ENCODE results near the gene CD300E. TPM values are rescaled to one million over a fixed set of nuclear protein-coding genes. Genes with fewer than 3 reads are reported as not detected.

CD300E gene
- polyA plus RNA-seq, 1 donor from 2014 or later, result not detected

DNA sequence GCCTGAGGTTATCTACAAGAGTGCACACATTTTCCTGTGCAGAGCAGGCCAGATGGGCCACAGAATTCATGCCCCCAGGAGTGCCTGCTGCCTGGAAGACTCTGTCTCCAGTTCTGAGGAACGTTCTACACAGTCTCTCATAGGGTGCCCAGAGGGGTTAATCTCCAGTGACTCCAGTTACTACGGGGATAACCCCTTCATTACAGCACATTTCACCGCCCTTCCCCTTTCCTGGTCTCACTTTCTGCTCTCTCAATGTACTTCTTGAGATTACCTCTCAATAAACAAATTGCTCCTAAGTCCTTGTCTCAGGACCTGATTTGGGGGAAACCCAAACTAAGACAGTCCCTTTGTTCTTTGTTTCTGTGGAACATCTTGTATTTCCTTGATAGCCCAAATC, 62.0 kb downstream of the CD300E start:
- no peaks in the 10 kb centered on the region for H3K9me3 ChIP-seq (ENCODE audit: low read length)
- TF ChIP-seq MXI1 (conservative IDR thresholded peaks at IDR 0.05; ENCODE audit: poor library complexity, severe bottlenecking) (no peak), RAD21 (conservative IDR thresholded peaks at IDR 0.05) (no peak), TAF1 (IDR thresholded peaks at IDR 0.05; ENCODE audit: low read depth) (no peak), EZH2 (IDR thresholded peaks at IDR 0.05; ENCODE audit: borderline replicate concordance, insufficient read depth, low read length, poor library complexity, severe bottlenecking) (no peak), EP300 (conservative IDR thresholded peaks at IDR 0.05; ENCODE audit: poor library complexity, severe bottlenecking) (no peak), POLR2AphosphoS5 (IDR thresholded peaks at IDR 0.05) (no peak), SMC3 (conservative IDR thresholded peaks at IDR 0.05; ENCODE audit: poor library complexity) (no peak)
- TF ChIP-seq, protein P1, sequence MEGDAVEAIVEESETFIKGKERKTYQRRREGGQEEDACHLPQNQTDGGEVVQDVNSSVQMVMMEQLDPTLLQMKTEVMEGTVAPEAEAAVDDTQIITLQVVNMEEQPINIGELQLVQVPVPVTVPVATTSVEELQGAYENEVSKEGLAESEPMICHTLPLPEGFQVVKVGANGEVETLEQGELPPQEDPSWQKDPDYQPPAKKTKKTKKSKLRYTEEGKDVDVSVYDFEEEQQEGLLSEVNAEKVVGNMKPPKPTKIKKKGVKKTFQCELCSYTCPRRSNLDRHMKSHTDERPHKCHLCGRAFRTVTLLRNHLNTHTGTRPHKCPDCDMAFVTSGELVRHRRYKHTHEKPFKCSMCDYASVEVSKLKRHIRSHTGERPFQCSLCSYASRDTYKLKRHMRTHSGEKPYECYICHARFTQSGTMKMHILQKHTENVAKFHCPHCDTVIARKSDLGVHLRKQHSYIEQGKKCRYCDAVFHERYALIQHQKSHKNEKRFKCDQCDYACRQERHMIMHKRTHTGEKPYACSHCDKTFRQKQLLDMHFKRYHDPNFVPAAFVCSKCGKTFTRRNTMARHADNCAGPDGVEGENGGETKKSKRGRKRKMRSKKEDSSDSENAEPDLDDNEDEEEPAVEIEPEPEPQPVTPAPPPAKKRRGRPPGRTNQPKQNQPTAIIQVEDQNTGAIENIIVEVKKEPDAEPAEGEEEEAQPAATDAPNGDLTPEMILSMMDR (IDR thresholded peaks at IDR 0.05; ENCODE audit: poor library complexity, severe bottlenecking), result no peak
- TF ChIP-seq, protein P2, sequence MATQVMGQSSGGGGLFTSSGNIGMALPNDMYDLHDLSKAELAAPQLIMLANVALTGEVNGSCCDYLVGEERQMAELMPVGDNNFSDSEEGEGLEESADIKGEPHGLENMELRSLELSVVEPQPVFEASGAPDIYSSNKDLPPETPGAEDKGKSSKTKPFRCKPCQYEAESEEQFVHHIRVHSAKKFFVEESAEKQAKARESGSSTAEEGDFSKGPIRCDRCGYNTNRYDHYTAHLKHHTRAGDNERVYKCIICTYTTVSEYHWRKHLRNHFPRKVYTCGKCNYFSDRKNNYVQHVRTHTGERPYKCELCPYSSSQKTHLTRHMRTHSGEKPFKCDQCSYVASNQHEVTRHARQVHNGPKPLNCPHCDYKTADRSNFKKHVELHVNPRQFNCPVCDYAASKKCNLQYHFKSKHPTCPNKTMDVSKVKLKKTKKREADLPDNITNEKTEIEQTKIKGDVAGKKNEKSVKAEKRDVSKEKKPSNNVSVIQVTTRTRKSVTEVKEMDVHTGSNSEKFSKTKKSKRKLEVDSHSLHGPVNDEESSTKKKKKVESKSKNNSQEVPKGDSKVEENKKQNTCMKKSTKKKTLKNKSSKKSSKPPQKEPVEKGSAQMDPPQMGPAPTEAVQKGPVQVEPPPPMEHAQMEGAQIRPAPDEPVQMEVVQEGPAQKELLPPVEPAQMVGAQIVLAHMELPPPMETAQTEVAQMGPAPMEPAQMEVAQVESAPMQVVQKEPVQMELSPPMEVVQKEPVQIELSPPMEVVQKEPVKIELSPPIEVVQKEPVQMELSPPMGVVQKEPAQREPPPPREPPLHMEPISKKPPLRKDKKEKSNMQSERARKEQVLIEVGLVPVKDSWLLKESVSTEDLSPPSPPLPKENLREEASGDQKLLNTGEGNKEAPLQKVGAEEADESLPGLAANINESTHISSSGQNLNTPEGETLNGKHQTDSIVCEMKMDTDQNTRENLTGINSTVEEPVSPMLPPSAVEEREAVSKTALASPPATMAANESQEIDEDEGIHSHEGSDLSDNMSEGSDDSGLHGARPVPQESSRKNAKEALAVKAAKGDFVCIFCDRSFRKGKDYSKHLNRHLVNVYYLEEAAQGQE (IDR thresholded peaks at IDR 0.05; ENCODE audit: borderline replicate concordance), result no peak
- no peaks in the 10 kb centered on the region for H3K9me2 ChIP-seq (ENCODE audit: insufficient read depth, low read length)
- no peaks in the 10 kb centered on the region for H3K36me3 ChIP-seq (ENCODE audit: insufficient read depth, low read length)
- no peak overlapping the region for H3K4me2 ChIP-seq (ENCODE audit: low read length)
- H4K20me1 ChIP-seq (ENCODE audit: insufficient read depth), result no peaks in the 10 kb centered on the region
- no peak overlapping the region for H3K27ac ChIP-seq (ENCODE audit: low read length)
- no peak overlapping the region for H3K9ac ChIP-seq (ENCODE audit: low read length)
- no peaks in the 10 kb centered on the region for H3F3A ChIP-seq (ENCODE audit: insufficient read depth, low read length, poor library complexity, severe bottlenecking)
- no peak overlapping the region for H3K4me3 ChIP-seq (ENCODE audit: low read length)
- no peaks in the 10 kb centered on the region for H3K79me2 ChIP-seq (replicated peaks; ENCODE audit: insufficient read depth, low read length)
- H2AFZ ChIP-seq (ENCODE audit: low read depth, low read length), result no peak overlapping the region
- H3K27me3 ChIP-seq (ENCODE audit: insufficient read depth, low read depth, low read length), result no peaks in the 10 kb centered on the region

Other genes with a start within 250 kb of the CD300E start
- 10.8 and 12.8 TPM in 2 replicates for gene GPRC5C, start 191.7 kb downstream of the CD300E start, polyA plus RNA-seq
- 0.35 TPM in 1 of 2 replicates, not detected in the other for gene CD300A, start 157.1 kb downstream of the CD300E start, polyA plus RNA-seq
- not detected in 2 replicates for gene CD300LB, start 92.3 kb downstream of the CD300E start, polyA plus RNA-seq
- 0.20 TPM in 1 of 2 replicates, not detected in the other for gene CD300C, start 77.6 kb downstream of the CD300E start, polyA plus RNA-seq
- not detected in 2 replicates for gene CD300H, start 56.2 kb downstream of the CD300E start, polyA plus RNA-seq
- gene CD300LD, start 31.5 kb downstream of the CD300E start, polyA plus RNA-seq, result not detected in 2 replicates
- gene CD300LF, start 89.2 kb upstream of the CD300E start, polyA plus RNA-seq, result not detected in 2 replicates
- 0.32 TPM in 1 of 2 replicates, not detected in the other for gene RAB37, start 113.5 kb upstream of the CD300E start, polyA plus RNA-seq
- 0.51 and 1.3 TPM in 2 replicates for gene NHERF1, start 124.9 kb upstream of the CD300E start, polyA plus RNA-seq
- 232 and 243 TPM in 2 replicates for gene NAT9, start 152.6 kb upstream of the CD300E start, polyA plus RNA-seq
- gene GRIN2C, start 236.1 kb upstream of the CD300E start, polyA plus RNA-seq, result 0.04 TPM in 1 of 2 replicates, not detected in the other
- gene FDXR, start 249.3 kb upstream of the CD300E start, polyA plus RNA-seq, result 14.4 and 16.1 TPM in 2 replicates